GM23338 (cell line): Measurements from ENCODE around the gene HCST. TPM values are rescaled to one million over a fixed set of nuclear protein-coding genes. Genes with fewer than 3 reads are reported as not detected.

Experiments used
- ATAC-seq: fragments of 200-7000 bp; cut with Tn5 transposase; 3 replicates; pipeline ENCODE4 v1.9.1; 2020
- DNase-seq: peaks from one replicate; pipeline ENCODE4 v3.0.0-alpha.2; 2015; ENCODE audit warnings: low spot score
- H2AFZ ChIP-seq: fragments of 200-600 bp; sonication (generic); 2 replicates; pipeline ENCODE4 v1.8.0; 2016; ENCODE audit warnings: antibody characterized with exemption, mild to moderate bottlenecking, moderate library complexity
- H3F3A ChIP-seq: fragments of 200-600 bp; sonication (generic); replicated peaks from 2 replicates; pipeline ENCODE4 v1.8.0; 2017; ENCODE audit warnings: antibody characterized with exemption, mixed run types, low read depth
- H3K27ac ChIP-seq: fragments of 200-600 bp; sonication (generic); 2 replicates; pipeline ENCODE4 v1.6.1; 2016; ENCODE audit warnings: low read depth
- H3K27me3 ChIP-seq: fragments of 200-600 bp; sonication (generic); 2 replicates; pipeline ENCODE4 v1.8.0; 2016; ENCODE audit warnings: mild to moderate bottlenecking, mixed run types, moderate library complexity; ENCODE audit not compliant: insufficient read depth
- H3K36me3 ChIP-seq: fragments of 200-600 bp; sonication (generic); 2 replicates; pipeline ENCODE4 v1.8.0; 2016; ENCODE audit warnings: mild to moderate bottlenecking; ENCODE audit not compliant: insufficient read depth
- H3K4me1 ChIP-seq: fragments of 200-600 bp; sonication (generic); 2 replicates; pipeline ENCODE4 v1.8.0; 2016; ENCODE audit warnings: mild to moderate bottlenecking, moderate library complexity; ENCODE audit not compliant: insufficient read depth
- H3K4me2 ChIP-seq: fragments of 200-600 bp; sonication (generic); 2 replicates; pipeline ENCODE4 v1.7.1; 2017; ENCODE audit warnings: mixed run types
- H3K4me3 ChIP-seq: fragments of 200-600 bp; sonication (generic); 2 replicates; pipeline ENCODE4 v1.6.1; 2016; ENCODE audit warnings: mixed run types
- H3K79me2 ChIP-seq: fragments of 200-600 bp; sonication (generic); replicated peaks from 2 replicates; pipeline ENCODE4 v1.8.0; 2017; ENCODE audit warnings: mild to moderate bottlenecking; ENCODE audit not compliant: insufficient read depth
- H3K9me2 ChIP-seq: fragments of 200-600 bp; sonication (generic); 2 replicates; pipeline ENCODE4 v1.8.0; 2017; ENCODE audit not compliant: insufficient read depth
- H4K20me1 ChIP-seq: fragments of 200-600 bp; sonication (generic); replicated peaks from 2 replicates; pipeline ENCODE4 v1.8.0; 2017; ENCODE audit warnings: mild to moderate bottlenecking; ENCODE audit not compliant: insufficient read depth
- H3K27ac Mint-ChIP-seq: 2 replicates; pipeline ENCODE4 v1.8.0; 2020; ENCODE audit warnings: inconsistent platforms, mild to moderate bottlenecking, moderate library complexity, mixed read lengths
- H3K27me3 Mint-ChIP-seq: 3 replicates; pipeline ENCODE4 v1.8.0; 2022; ENCODE audit warnings: low read depth, mild to moderate bottlenecking, moderate library complexity, mixed read lengths, inconsistent platforms; ENCODE audit not compliant: insufficient read depth, poor library complexity
- H3K36me3 Mint-ChIP-seq: 3 replicates; pipeline ENCODE4 v1.8.0; 2021; ENCODE audit warnings: low read depth, mild to moderate bottlenecking, inconsistent platforms, moderate library complexity, mixed read lengths
- H3K4me1 Mint-ChIP-seq: 3 replicates; pipeline ENCODE4 v1.8.0; 2020; ENCODE audit warnings: mild to moderate bottlenecking, inconsistent platforms, mixed read lengths
- H3K4me3 Mint-ChIP-seq: 3 replicates; pipeline ENCODE4 v1.8.0; 2021; ENCODE audit warnings: moderate library complexity, mild to moderate bottlenecking, inconsistent platforms, mixed read lengths
- H3K9me3 Mint-ChIP-seq: 3 replicates; pipeline ENCODE4 v1.8.0; 2020; ENCODE audit warnings: moderate library complexity, mild to moderate bottlenecking, inconsistent platforms, mixed read lengths
- CREB1 ChIP-seq: fragments of 250-450 bp; sonication (Bioruptor Pico); IDR thresholded peaks from 2 replicates; pipeline ENCODE4 v1.5.0; 2020; ENCODE audit warnings: low read depth, mild to moderate bottlenecking, moderate library complexity
- CTCF ChIP-seq, 2 experiments: fragments of 200-600 bp in 1 of 2; sonication (generic) in 1 of 2; conservative IDR thresholded peaks; 2 replicates each; pipeline versions ENCODE4 v1.5.1 to v1.6.1; 2016 to 2017; ENCODE audit warnings: antibody characterized with exemption in 2 of 2, low read depth in 2 of 2, mild to moderate bottlenecking in 2 of 2, moderate library complexity in 1 of 2
- ETS1 ChIP-seq: IDR thresholded peaks from 2 replicates; pipeline ENCODE4 v1.6.1; 2016; ENCODE audit warnings: antibody characterized with exemption
- EZH2 ChIP-seq: fragments of 200-600 bp; sonication (generic); IDR thresholded peaks from one replicate; pipeline ENCODE4 v1.8.0; 2017; ENCODE audit warnings: antibody characterized with exemption, mild to moderate bottlenecking, low read depth; ENCODE audit not compliant: unreplicated experiment
- EZH2phosphoT487 ChIP-seq: fragments of 200-600 bp; sonication (generic); IDR thresholded peaks from one replicate; pipeline ENCODE4 v1.8.1; 2018; ENCODE audit warnings: antibody characterized with exemption; ENCODE audit not compliant: unreplicated experiment
- JUNB ChIP-seq: IDR thresholded peaks from one replicate; pipeline ENCODE4 v1.6.1; 2016; ENCODE audit warnings: antibody characterized with exemption; ENCODE audit not compliant: unreplicated experiment
- NANOG ChIP-seq: IDR thresholded peaks from 2 replicates; pipeline ENCODE4 v1.6.1; 2016; ENCODE audit warnings: antibody characterized with exemption, borderline replicate concordance
- POLR2AphosphoS5 ChIP-seq: IDR thresholded peaks from 2 replicates; pipeline ENCODE4 v1.6.1; 2016; ENCODE audit warnings: antibody characterized with exemption, low read depth
- REST ChIP-seq: IDR thresholded peaks from one replicate; pipeline ENCODE4 v1.6.1; 2018; ENCODE audit warnings: antibody characterized with exemption; ENCODE audit not compliant: unreplicated experiment
- STAT1 ChIP-seq: IDR thresholded peaks from one replicate; pipeline ENCODE4 v1.6.1; 2016; ENCODE audit warnings: antibody characterized with exemption; ENCODE audit not compliant: unreplicated experiment
- ZNF114 ChIP-seq: fragments of 250-450 bp; sonication (Bioruptor Pico); IDR thresholded peaks from 2 replicates; pipeline ENCODE4 v1.5.0; 2020; ENCODE audit warnings: mild to moderate bottlenecking, moderate library complexity
- ZNF331 ChIP-seq: fragments of 250-450 bp; sonication (Bioruptor Pico); IDR thresholded peaks from 2 replicates; pipeline ENCODE4 v1.5.0; 2020; ENCODE audit warnings: low read depth, mild to moderate bottlenecking, moderate library complexity
- ZNF462 ChIP-seq: fragments of 250-450 bp; sonication (Bioruptor Pico); IDR thresholded peaks from 2 replicates; pipeline ENCODE4 v1.5.0; 2020; ENCODE audit warnings: mild to moderate bottlenecking, moderate library complexity
- polyA plus RNA-seq: library from polyadenylated mRNA; unstranded; fragments of >200 nt; fragmentation: Nextera tagmentation; extraction: Ambion mirVana; gene quantifications from 2 replicates; pipeline ENCODE4 v1.2.1, GENCODE V29; 2016
- total RNA-seq: library from RNA; depleted of rRNA; stranded (reverse); fragments of >200 nt; shearing (Covaris generic); gene quantifications from 2 replicates; pipeline ENCODE4 v1.2.3, GENCODE V29; 2014

HCST gene
- total and polyA plus RNA-seq, 2 experiments from 2014 or later = 2.1 TPM; not detected in 1

GRCh38 chr19:35879068-35879467 lies 23.3 kb upstream of the HCST start:
- Histone ChIP-seq H3K4me3 (peak overlapping the region; percentile 52), H3K4me2 (peak overlapping the region; percentile 86), H3F3A (0 out of 2 replicates have a peak, but pooled peaks cover 3% of the 10 kb centered on the region), H3K4me1 (peaks cover 5% of the 10 kb centered on the region; the same call in 1 of the 2 replicates), H3K9me2 (no peaks in the 10 kb centered on the region), H2AFZ (0 out of 2 replicates have a peak overlapping the region, but pooled peaks have one; percentile 25), H3K27ac (no peak overlapping the region), H3K79me2 (no peaks in the 10 kb centered on the region), H3K36me3 (no peaks in the 10 kb centered on the region), H3K27me3 (0 out of 2 replicates have a peak, but pooled peaks cover 4% of the 10 kb centered on the region), H4K20me1 (no peaks in the 10 kb centered on the region; the same call in 1 of the 2 replicates)
- no peaks in the 10 kb centered on the region; the same call in 2 of the 3 replicates for H3K9me3 Mint-ChIP-seq
- peaks cover 14% of the 10 kb centered on the region for H3K4me1 Mint-ChIP-seq
- ATAC-seq (peak; percentile 44), DNase-seq (peak; percentile 30)
- H3K36me3 Mint-ChIP-seq = no peaks in the 10 kb centered on the region; the same call in 2 of the 3 replicates
- TF ChIP-seq ZNF462 (CRISPR knock-in tag) = no peak
- no peak for TF ChIP-seq ZNF331
- no peak for TF ChIP-seq JUNB
- no peak for TF ChIP-seq NANOG
- no peak for TF ChIP-seq REST
- no peak for TF ChIP-seq ZNF114 (CRISPR knock-in tag)
- no peak for TF ChIP-seq EZH2phosphoT487
- TF ChIP-seq POLR2AphosphoS5 = no peak
- no peak for TF ChIP-seq EZH2
- no peak for TF ChIP-seq CREB1 (CRISPR knock-in tag)
- TF ChIP-seq ETS1 = no peak
- TF ChIP-seq STAT1 = no peak
- TF ChIP-seq CTCF (conservative IDR thresholded peaks at IDR 0.05; ENCODE audit: low read depth in 2 of 2) = no peak
- peak overlapping the region; percentile 64 for H3K4me3 Mint-ChIP-seq
- H3K27ac Mint-ChIP-seq = no peak overlapping the region
- peaks cover 20% of the 10 kb centered on the region for H3K27me3 Mint-ChIP-seq
